Naive thymus-derived CD4-positive, alpha-beta T cell (primary cell): ENCODE data around the gene GAA. TPM values are rescaled to one million over a fixed set of nuclear protein-coding genes. Genes with fewer than 3 reads are reported as not detected.

Source experiments
- ATAC-seq: fragments of 150-1000 bp; cut with Tn5 transposase; 2 replicates; pipeline ENCODE4 v1.10.0; 2021; ENCODE audit warnings: mild to moderate bottlenecking, moderate library complexity
- CTCF ChIA-PET: fragments of 350-600 bp; sonication (Branson Sonifier 250); formaldehyde crosslinking; loops from one replicate; lab custom pipeline; 2021; ENCODE audit warnings: antibody characterized with exemption; lab: Charles Lee
- POLR2A ChIA-PET: fragments of 350-600 bp; sonication (Branson Sonifier 250); formaldehyde crosslinking; loops from one replicate; lab custom pipeline; 2021; ENCODE audit warnings: antibody characterized with exemption, inconsistent platforms; lab: Charles Lee
- DNase-seq, 9 donors: peaks; one replicate each; pipeline versions ENCODE4 v3.0.0 to v3.0.0-alpha.2; 2020 to 2022; ENCODE audit warnings: mixed read lengths in 1 of 9
- H3K27ac ChIP-seq: one replicate; pipeline ENCODE4 v1.7.0; 2013; ENCODE audit warnings: mild to moderate bottlenecking, low read depth, low read length, moderate library complexity
- H3K27me3 ChIP-seq, 2 donors: one replicate each; pipeline ENCODE4 v1.7.0; 2013; ENCODE audit warnings: low read length in 2 of 2, mild to moderate bottlenecking in 2 of 2, moderate library complexity in 2 of 2; ENCODE audit not compliant: control insufficient read depth in 2 of 2, insufficient read depth in 2 of 2
- H3K36me3 ChIP-seq, 3 experiments: 1 replicate in 2 of 3; 2 replicates in 1 of 3; pipeline ENCODE4 v1.7.0; 2013; ENCODE audit warnings: low read length in 3 of 3, mild to moderate bottlenecking in 3 of 3, moderate library complexity in 1 of 3; ENCODE audit not compliant: insufficient read depth in 3 of 3, control insufficient read depth in 2 of 3
- H3K4me1 ChIP-seq, 2 donors: one replicate each; pipeline ENCODE4 v1.7.0; 2013; ENCODE audit warnings: low read length in 2 of 2, mild to moderate bottlenecking in 2 of 2, moderate library complexity in 1 of 2; ENCODE audit not compliant: control insufficient read depth in 2 of 2, insufficient read depth in 2 of 2
- H3K4me3 ChIP-seq: 2 replicates; pipeline ENCODE4 v1.7.0; 2013; ENCODE audit warnings: mild to moderate bottlenecking, low read length
- H3K9me3 ChIP-seq, 3 experiments: 1 replicate in 2 of 3; 2 replicates in 1 of 3; pipeline ENCODE4 v1.7.0; 2013; ENCODE audit warnings: low read length in 3 of 3; ENCODE audit not compliant: control insufficient read depth in 2 of 3
- H3K27ac Mint-ChIP-seq, 9 donors: one replicate each; pipeline ENCODE4 v1.8.0; 2020 to 2022; ENCODE audit warnings: mixed read lengths in 9 of 9, mild to moderate bottlenecking in 8 of 9, moderate library complexity in 5 of 9, inconsistent platforms in 2 of 9
- H3K27me3 Mint-ChIP-seq, 5 donors: one replicate each; pipeline ENCODE4 v1.8.0; 2021 to 2022; ENCODE audit warnings: mixed read lengths in 5 of 5, mild to moderate bottlenecking in 1 of 5
- H3K36me3 Mint-ChIP-seq, 5 donors: one replicate each; pipeline ENCODE4 v1.8.0; 2020 to 2022; ENCODE audit warnings: mixed read lengths in 5 of 5, mild to moderate bottlenecking in 3 of 5, inconsistent platforms in 1 of 5
- H3K4me1 Mint-ChIP-seq, 7 donors: one replicate each; pipeline ENCODE4 v1.8.0; 2020 to 2022; ENCODE audit warnings: mixed read lengths in 7 of 7, mild to moderate bottlenecking in 3 of 7, inconsistent platforms in 1 of 7
- H3K4me3 Mint-ChIP-seq, 10 donors: one replicate each; pipeline ENCODE4 v1.8.0; 2020 to 2022; ENCODE audit warnings: mild to moderate bottlenecking in 10 of 10, mixed read lengths in 10 of 10, moderate library complexity in 6 of 10, inconsistent platforms in 2 of 10
- H3K9me3 Mint-ChIP-seq, 11 donors: one replicate each; pipeline ENCODE4 v1.8.0; 2020 to 2022; ENCODE audit warnings: mixed read lengths in 11 of 11, mild to moderate bottlenecking in 4 of 11, inconsistent platforms in 1 of 11, moderate library complexity in 1 of 11
- intact Hi-C, 2 donors: fragments of 100-400 bp; cut with micrococcal nuclease; formaldehyde crosslinking; loops; one replicate each; pipeline ENCODE4 v1.15.1; 2023
- polyA plus RNA-seq, 2 donors: library from polyadenylated mRNA; unstranded; fragments of 300-500 nt; fragmentation: Illumina TruSeq; gene quantifications; one replicate each; pipeline ENCODE4 v1.2.3, GENCODE V29; 2021
- total RNA-seq, 6 experiments: library from RNA in 5 of 6; stranded (reverse) in 5 of 6; gene quantifications; 1 replicate in 5 of 6; 2 replicates in 1 of 6; pipeline ENCODE4 v1.2.3 and lab custom pipeline; 2021 to 2026

GAA gene
- total and polyA plus RNA-seq, 7 experiments from 2014 or later, result 12.0 to 67.8 (median 36.4) TPM

GRCh38 chr17:80158846-80159245 lies 57.5 kb downstream of the GAA start:
- ChIA-PET POLR2A (no interaction called here), CTCF (interaction anchor here (1.1 kb wide), 1 partner anchor 13 kb away, joined by 3 read pairs; no protein-coding TSS in a partner anchor)
- peaks cover 0 to 28% (median 4%) of the 10 kb centered on the region in 5 donors for H3K27me3 Mint-ChIP-seq
- Histone ChIP-seq H3K36me3 (no peaks in the 10 kb centered on the region), H3K9me3 (no peaks in the 10 kb centered on the region), H3K4me1 (no peaks in the 10 kb centered on the region), H3K27me3 (no peaks in the 10 kb centered on the region), H3K4me3 (no peak overlapping the region), H3K27ac (no peak overlapping the region)
- peaks cover 0 to 4% (median 0%) of the 10 kb centered on the region in 5 donors for H3K36me3 Mint-ChIP-seq
- DNase-seq, result no peak
- no peak overlapping the region for H3K27ac Mint-ChIP-seq
- H3K4me3 Mint-ChIP-seq, result no peak overlapping the region
- peaks cover 0 to 1% (median 0%) of the 10 kb centered on the region in 7 donors for H3K4me1 Mint-ChIP-seq
- peaks cover 0 to 15% (median 5%) of the 10 kb centered on the region in 11 donors for H3K9me3 Mint-ChIP-seq
- no peak for ATAC-seq
- intact Hi-C loops, result no loop called here

GRCh38 chr17:80160536-80160935 lies 59.2 kb downstream of the GAA start:
- Mint-ChIP-seq H3K27me3 (peaks cover 0 to 25% (median 4%) of the 10 kb centered on the region in 5 donors), H3K4me3 (no peak overlapping the region), H3K4me1 (peaks cover 0 to 1% (median 0%) of the 10 kb centered on the region in 7 donors), H3K27ac (peak overlapping the region in 1 of 9 donors; percentile 65), H3K9me3 (peaks cover 0 to 12% (median 5%) of the 10 kb centered on the region in 11 donors), H3K36me3 (peaks cover 0 to 4% (median 0%) of the 10 kb centered on the region in 5 donors)
- intact Hi-C loops, result no loop called here
- H3K4me3 ChIP-seq, result no peak overlapping the region
- no peaks in the 10 kb centered on the region for H3K27me3 ChIP-seq
- no peaks in the 10 kb centered on the region for H3K36me3 ChIP-seq
- no peak overlapping the region for H3K27ac ChIP-seq
- ChIA-PET POLR2A (interaction anchor here (0.8 kb wide), 1 partner anchor 333 kb away, joined by 7 read pairs; no protein-coding TSS in a partner anchor), CTCF (no interaction called here)
- ATAC-seq, result no peak
- H3K9me3 ChIP-seq, result no peaks in the 10 kb centered on the region
- no peak for DNase-seq
- no peaks in the 10 kb centered on the region for H3K4me1 ChIP-seq

GRCh38 chr17:80163336-80163735 lies 62.0 kb downstream of the GAA start:
- Mint-ChIP-seq H3K9me3 (peaks cover 0 to 1% (median 0%) of the 10 kb centered on the region in 11 donors), H3K4me1 (peaks cover 0 to 1% (median 0%) of the 10 kb centered on the region in 7 donors), H3K36me3 (no peaks in the 10 kb centered on the region), H3K4me3 (no peak overlapping the region), H3K27me3 (peaks cover 0 to 19% (median 4%) of the 10 kb centered on the region in 5 donors), H3K27ac (no peak overlapping the region)
- H3K4me1 ChIP-seq, result no peaks in the 10 kb centered on the region
- H3K27ac ChIP-seq, result no peak overlapping the region
- H3K27me3 ChIP-seq, result no peaks in the 10 kb centered on the region
- POLR2A ChIA-PET, result no interaction called here
- CTCF ChIA-PET, result no interaction called here
- no peak overlapping the region for H3K4me3 ChIP-seq
- no peaks in the 10 kb centered on the region for H3K36me3 ChIP-seq
- no peak for ATAC-seq
- H3K9me3 ChIP-seq, result no peaks in the 10 kb centered on the region
- no peak for DNase-seq
- intact Hi-C loops, result no loop called here

- CTCF ChIA-PET, result interaction anchor here (0.6 kb wide), 1 partner anchor 63 kb away, joined by 3 read pairs; the partner anchor contains the start of gene GAA
- no peaks in the 10 kb centered on the region for H3K36me3 ChIP-seq
- intact Hi-C loops, result no loop called here
- H3K9me3 ChIP-seq, result no peaks in the 10 kb centered on the region
- no peaks in the 10 kb centered on the region for H3K4me1 ChIP-seq
- H3K27ac ChIP-seq, result no peak overlapping the region
- H3K4me3 ChIP-seq, result no peak overlapping the region
- H3K27me3 ChIP-seq, result no peaks in the 10 kb centered on the region
- POLR2A ChIA-PET, result no interaction called here
- H3K4me3 Mint-ChIP-seq, result no peak overlapping the region
- peaks cover 0 to 1% (median 0%) of the 10 kb centered on the region in 11 donors for H3K9me3 Mint-ChIP-seq
- H3K27me3 Mint-ChIP-seq, result peaks cover 0 to 20% (median 4%) of the 10 kb centered on the region in 5 donors
- DNase-seq (no peak), ATAC-seq (no peak)
- no peak overlapping the region for H3K27ac Mint-ChIP-seq
- peaks cover 0 to 1% (median 0%) of the 10 kb centered on the region in 7 donors for H3K4me1 Mint-ChIP-seq
- H3K36me3 Mint-ChIP-seq, result peaks cover 0 to 5% (median 0%) of the 10 kb centered on the region in 5 donors
These were observed 62.8 kb downstream of the GAA start for GRCh38 chr17:80164185-80164584.

GRCh38 chr17:80166446-80166845 lies 65.1 kb downstream of the GAA start:
- CTCF ChIA-PET, result interaction anchor here (0.7 kb wide), 1 partner anchor 1774 kb away, joined by 5 read pairs; no protein-coding TSS in a partner anchor
- no peak overlapping the region for H3K4me3 ChIP-seq
- H3K9me3 Mint-ChIP-seq, result peaks cover 0 to 1% (median 0%) of the 10 kb centered on the region in 11 donors

GRCh38 chr17:80168371-80168770 lies 67.0 kb downstream of the GAA start:
- CTCF ChIA-PET, result no interaction called here
- H3K36me3 Mint-ChIP-seq, result peaks cover 0 to 5% (median 0%) of the 10 kb centered on the region in 5 donors

More at GRCh38 chr17:80166446-80166845, 65.1 kb downstream of the GAA start:
- H3K4me1 ChIP-seq, result no peaks in the 10 kb centered on the region
- peaks cover 0 to 9% (median 4%) of the 10 kb centered on the region in 5 donors for H3K27me3 Mint-ChIP-seq
- intact Hi-C loops, result no loop called here
- ATAC-seq (no peak), DNase-seq (no peak)
- H3K36me3 ChIP-seq, result no peaks in the 10 kb centered on the region
- H3K27ac ChIP-seq, result no peak overlapping the region
- H3K4me1 Mint-ChIP-seq, result peaks cover 0 to 2% (median 0%) of the 10 kb centered on the region in 7 donors
- H3K27me3 ChIP-seq, result no peaks in the 10 kb centered on the region
- POLR2A ChIA-PET, result no interaction called here
- H3K9me3 ChIP-seq, result no peaks in the 10 kb centered on the region
- H3K36me3 Mint-ChIP-seq, result peaks cover 0 to 5% (median 0%) of the 10 kb centered on the region in 5 donors
- H3K4me3 Mint-ChIP-seq, result no peak overlapping the region
- H3K27ac Mint-ChIP-seq, result no peak overlapping the region

GRCh38 chr17:80169107-80169506 lies 67.7 kb downstream of the GAA start:
- intact Hi-C loops, result no loop called here
- H3K4me1 ChIP-seq, result no peaks in the 10 kb centered on the region
- Mint-ChIP-seq H3K27ac (no peak overlapping the region), H3K4me1 (peaks cover 0 to 2% (median 0%) of the 10 kb centered on the region in 7 donors), H3K9me3 (no peaks in the 10 kb centered on the region), H3K36me3 (peaks cover 0 to 5% (median 0%) of the 10 kb centered on the region in 5 donors), H3K4me3 (no peak overlapping the region), H3K27me3 (peaks cover 0 to 10% (median 3%) of the 10 kb centered on the region in 5 donors)
- H3K9me3 ChIP-seq, result no peaks in the 10 kb centered on the region
- no peak overlapping the region for H3K27ac ChIP-seq
- DNase-seq (no peak), ATAC-seq (no peak)
- H3K36me3 ChIP-seq, result no peaks in the 10 kb centered on the region
- POLR2A ChIA-PET, result no interaction called here
- CTCF ChIA-PET, result no interaction called here
- no peak overlapping the region for H3K4me3 ChIP-seq
- H3K27me3 ChIP-seq, result no peaks in the 10 kb centered on the region

More at GRCh38 chr17:80168371-80168770, 67.0 kb downstream of the GAA start:
- H3K27ac Mint-ChIP-seq, result peak overlapping the region in 1 of 9 donors; percentile 38
- Histone ChIP-seq H3K9me3 (no peaks in the 10 kb centered on the region), H3K27ac (no peak overlapping the region), H3K4me3 (no peak overlapping the region), H3K36me3 (no peaks in the 10 kb centered on the region), H3K27me3 (no peaks in the 10 kb centered on the region), H3K4me1 (no peaks in the 10 kb centered on the region)
- H3K9me3 Mint-ChIP-seq, result no peaks in the 10 kb centered on the region
- DNase-seq (no peak), ATAC-seq (no peak)
- H3K27me3 Mint-ChIP-seq, result peaks cover 0 to 10% (median 4%) of the 10 kb centered on the region in 5 donors
- H3K4me3 Mint-ChIP-seq, result no peak overlapping the region
- intact Hi-C loops, result no loop called here
- peaks cover 0 to 2% (median 0%) of the 10 kb centered on the region in 7 donors for H3K4me1 Mint-ChIP-seq
- POLR2A ChIA-PET, result no interaction called here
